Kidney (tissue), 14 donors: ENCODE results near the gene QKI. TPM values are rescaled to one million over a fixed set of nuclear protein-coding genes. Genes with fewer than 3 reads are reported as not detected.

ENCODE experiments used
- DNase-seq, 5 donors: peaks; one replicate each; pipeline ENCODE4 v3.0.0-alpha.2; 2013 to 2020
- FAIRE-seq: peaks from 2 replicates; lab custom pipeline; 2012; peaks lifted over from hg19 to GRCh38; lab: Jason Lieb, UNC
- H3K27ac ChIP-seq, 2 donors: one replicate each; pipeline ENCODE4 v1.7.0; 2013; ENCODE audit warnings: low read depth in 2 of 2, low read length in 2 of 2, inconsistent platforms in 1 of 2
- H3K27me3 ChIP-seq: one replicate; pipeline ENCODE4 v1.7.1; 2013; ENCODE audit warnings: low read length, inconsistent platforms; ENCODE audit not compliant: control insufficient read depth, insufficient read depth
- H3K36me3 ChIP-seq, 3 donors: one replicate each; pipeline versions ENCODE4 v1.7.0 to v1.7.1; 2013; ENCODE audit warnings: low read length in 3 of 3, control low read depth in 1 of 3, inconsistent platforms in 1 of 3; ENCODE audit not compliant: insufficient read depth in 3 of 3, control insufficient read depth in 2 of 3
- H3K4me1 ChIP-seq, 3 donors: one replicate each; pipeline versions ENCODE4 v1.7.0 to v1.7.1; 2013; ENCODE audit warnings: low read length in 3 of 3, inconsistent platforms in 1 of 3, low read depth in 1 of 3; ENCODE audit not compliant: control insufficient read depth in 2 of 3, insufficient read depth in 2 of 3
- H3K4me3 ChIP-seq, 3 donors: one replicate each; pipeline versions ENCODE4 v1.7.0 to v1.8.1; 2013; ENCODE audit warnings: low read length in 3 of 3, control low read depth in 1 of 3, inconsistent platforms in 1 of 3
- H3K9ac ChIP-seq, 3 donors: one replicate each; pipeline versions ENCODE4 v1.7.0 to v1.7.1; 2013; ENCODE audit warnings: low read length in 3 of 3, control low read depth in 1 of 3, inconsistent platforms in 1 of 3
- H3K9me3 ChIP-seq, 3 donors: one replicate each; pipeline versions ENCODE4 v1.7.0 to v1.7.1; 2013; ENCODE audit warnings: low read length in 3 of 3, control low read depth in 1 of 3, inconsistent platforms in 1 of 3; ENCODE audit not compliant: control insufficient read depth in 2 of 3, insufficient read depth in 1 of 3
- CTCF ChIP-seq: IDR thresholded peaks from 3 replicates; pipeline ENCODE4 v1.5.1; 2012; ENCODE audit warnings: mild to moderate bottlenecking, moderate library complexity, borderline replicate concordance; ENCODE audit not compliant: insufficient read depth; ENCODE audit errors: extremely low read depth
- intact Hi-C: fragments of 100-400 bp; cut with DNase I; formaldehyde crosslinking; loops from one replicate; pipeline ENCODE4 v1.11.1; 2022
- polyA plus RNA-seq: library from polyadenylated mRNA; stranded (reverse); fragments of 350-450 nt; fragmentation: Illumina TruSeq; extraction: RNeasy Lipid Tissue Mini Kit (QIAGEN cat#74804); gene quantifications from one replicate; pipeline ENCODE4 v1.2.3, GENCODE V29; 2014; ENCODE audit warnings: low read depth, low replicate concordance; ENCODE audit not compliant: insufficient read depth
- total RNA-seq: library from RNA; stranded (reverse); fragmentation: NEBNext Ultra II Directional; extraction: Animal tissue kit (Norgen Biotek cat#: 25700); gene quantifications from one replicate; pipeline ENCODE4 v1.2.1, GENCODE V29; 2021
- donor health status: control.
- donor health status: control.
- donor health status: control.
- donor health status: control.
- donor health status: control.
- donor health status: DM: yes; HTN: yes; CAD: no.
- donor health status: Normal renal cell carcinoma (clear cell type).

Gene QKI
- total and polyA plus RNA-seq, 2 donors from 2014 or later, result 17.6 to 121 TPM

DNA sequence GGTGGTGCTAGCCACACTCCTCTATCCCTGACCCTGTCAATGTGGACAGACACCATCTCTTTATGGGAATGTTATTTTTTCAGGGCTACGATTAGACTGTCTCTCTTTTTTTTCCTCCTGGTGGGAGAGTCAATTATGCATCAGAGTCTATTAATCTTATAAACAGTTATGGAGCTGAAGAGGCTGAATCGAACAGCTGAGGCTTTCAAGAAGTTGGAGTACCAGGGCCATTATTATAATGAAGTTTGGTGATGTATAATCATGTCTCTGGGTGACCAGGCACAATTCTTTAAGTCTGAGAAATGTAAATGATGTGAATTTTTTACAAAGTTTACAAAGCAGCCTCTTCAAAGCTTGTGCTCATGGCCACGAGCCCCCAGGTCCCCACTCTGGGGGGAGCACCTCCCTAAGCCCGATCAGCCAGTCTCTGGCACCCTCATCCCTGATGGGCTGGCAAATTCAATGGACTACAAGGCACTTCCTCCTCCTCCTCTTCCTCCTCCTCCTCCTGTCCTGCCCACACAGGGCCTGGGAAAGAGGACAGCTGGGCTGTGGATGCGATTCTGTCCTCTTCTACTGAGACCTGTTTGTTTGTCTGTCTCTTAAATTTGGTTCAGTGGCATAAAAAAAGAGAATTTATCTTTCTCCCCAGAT lies 43.9 kb upstream of the QKI start:
- no peaks in the 10 kb centered on the region for H3K9me3 ChIP-seq
- H3K4me3 ChIP-seq, result no peak overlapping the region
- no peak overlapping the region for H3K27ac ChIP-seq
- no peaks in the 10 kb centered on the region for H3K4me1 ChIP-seq
- no peak overlapping the region for H3K9ac ChIP-seq
- intact Hi-C loops, result no loop called here
- DNase-seq, result no peak
- no peak for FAIRE-seq
- H3K27me3 ChIP-seq, result no peaks in the 10 kb centered on the region
- H3K36me3 ChIP-seq, result no peaks in the 10 kb centered on the region
- no peak for TF ChIP-seq CTCF

DNA sequence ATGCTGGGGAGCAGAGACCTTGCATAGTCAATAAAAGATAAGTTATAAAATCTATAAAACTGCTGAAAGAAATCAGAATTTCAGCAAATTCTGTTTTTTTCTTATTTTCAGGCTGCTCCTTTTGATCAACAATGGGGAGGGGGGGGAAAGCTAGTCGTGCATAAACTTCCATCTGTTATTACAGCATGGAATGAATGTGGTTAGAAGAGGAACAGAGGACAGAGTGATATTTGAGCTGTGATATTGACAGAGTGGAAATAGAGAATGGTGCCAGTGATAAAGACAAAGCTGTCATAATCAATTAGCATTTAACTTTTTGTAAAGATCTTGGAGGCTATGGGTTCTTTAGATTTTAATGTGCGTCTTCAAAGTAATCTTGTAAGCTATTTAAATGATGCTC lies 43.4 kb upstream of the QKI start:
- H3K36me3 ChIP-seq, result no peaks in the 10 kb centered on the region

GRCh38 chr6:163373240-163373639 lies 41.3 kb upstream of the QKI start:
- Histone ChIP-seq H3K36me3 (no peaks in the 10 kb centered on the region), H3K4me3 (no peak overlapping the region), H3K4me1 (no peaks in the 10 kb centered on the region), H3K27me3 (no peaks in the 10 kb centered on the region), H3K27ac (no peak overlapping the region), H3K9ac (no peak overlapping the region), H3K9me3 (no peaks in the 10 kb centered on the region)
- intact Hi-C loops, result no loop called here
- no peak for TF ChIP-seq CTCF
- no peak for FAIRE-seq
- DNase-seq, result no peak

More for the DNA sequence above, 43.4 kb upstream of the QKI start:
- intact Hi-C loops, result no loop called here
- no peaks in the 10 kb centered on the region for H3K9me3 ChIP-seq
- FAIRE-seq (no peak), DNase-seq (no peak)
- H3K27me3 ChIP-seq, result no peaks in the 10 kb centered on the region
- H3K9ac ChIP-seq, result no peak overlapping the region
- TF ChIP-seq CTCF, result no peak
- no peaks in the 10 kb centered on the region for H3K4me1 ChIP-seq
- no peak overlapping the region for H3K27ac ChIP-seq
- no peak overlapping the region for H3K4me3 ChIP-seq

GRCh38 chr6:163375361-163375760 lies 39.2 kb upstream of the QKI start:
- H3K27me3 ChIP-seq, result no peaks in the 10 kb centered on the region
- DNase-seq, result no peak
- FAIRE-seq, result no peak

More at GRCh38 chr6:163375361-163375760, 39.2 kb upstream of the QKI start:
- Histone ChIP-seq H3K9me3 (no peaks in the 10 kb centered on the region), H3K4me3 (no peak overlapping the region), H3K27ac (no peak overlapping the region), H3K36me3 (no peaks in the 10 kb centered on the region), H3K9ac (no peak overlapping the region), H3K4me1 (no peaks in the 10 kb centered on the region)
- intact Hi-C loops, result no loop called here
- TF ChIP-seq CTCF, result no peak
